22Rv1 (cell line): ENCODE data around the gene CAMTA2.

ENCODE experiments used
- ZFX ChIP-seq: fragments of 450-650 bp; IDR thresholded peaks from 2 replicates; pipeline ENCODE4 v1.6.1; 2017; ENCODE audit warnings: antibody characterized with exemption, borderline replicate concordance
- TF ChIP-seq, protein P1 (sequence below): fragments of 450-650 bp; IDR thresholded peaks from 2 replicates; pipeline ENCODE4 v1.5.1; 2017; ENCODE audit warnings: mild to moderate bottlenecking

DNA sequence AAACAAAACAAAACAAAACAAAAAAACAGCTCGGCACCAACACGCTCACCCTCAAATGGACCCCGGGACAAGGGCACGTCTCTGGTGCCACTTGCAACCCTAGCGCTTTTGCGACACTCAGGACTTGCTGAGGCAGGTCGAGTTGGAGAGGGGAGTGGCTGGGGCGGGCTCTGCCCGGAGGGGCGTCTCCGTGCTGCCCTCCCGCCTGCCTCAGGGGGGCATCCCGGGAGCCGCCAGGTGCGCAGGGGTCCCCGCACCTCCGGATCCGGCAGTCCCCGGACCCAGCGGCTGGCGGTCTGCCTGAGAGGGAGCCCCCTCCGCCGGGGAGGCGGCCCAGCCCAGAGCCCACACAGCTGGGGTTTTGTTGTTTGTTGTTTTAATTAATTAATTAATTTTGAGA, 47.8 kb upstream of the CAMTA2 start, which contains the start of gene SLC52A1:
- TF ChIP-seq, protein P1, sequence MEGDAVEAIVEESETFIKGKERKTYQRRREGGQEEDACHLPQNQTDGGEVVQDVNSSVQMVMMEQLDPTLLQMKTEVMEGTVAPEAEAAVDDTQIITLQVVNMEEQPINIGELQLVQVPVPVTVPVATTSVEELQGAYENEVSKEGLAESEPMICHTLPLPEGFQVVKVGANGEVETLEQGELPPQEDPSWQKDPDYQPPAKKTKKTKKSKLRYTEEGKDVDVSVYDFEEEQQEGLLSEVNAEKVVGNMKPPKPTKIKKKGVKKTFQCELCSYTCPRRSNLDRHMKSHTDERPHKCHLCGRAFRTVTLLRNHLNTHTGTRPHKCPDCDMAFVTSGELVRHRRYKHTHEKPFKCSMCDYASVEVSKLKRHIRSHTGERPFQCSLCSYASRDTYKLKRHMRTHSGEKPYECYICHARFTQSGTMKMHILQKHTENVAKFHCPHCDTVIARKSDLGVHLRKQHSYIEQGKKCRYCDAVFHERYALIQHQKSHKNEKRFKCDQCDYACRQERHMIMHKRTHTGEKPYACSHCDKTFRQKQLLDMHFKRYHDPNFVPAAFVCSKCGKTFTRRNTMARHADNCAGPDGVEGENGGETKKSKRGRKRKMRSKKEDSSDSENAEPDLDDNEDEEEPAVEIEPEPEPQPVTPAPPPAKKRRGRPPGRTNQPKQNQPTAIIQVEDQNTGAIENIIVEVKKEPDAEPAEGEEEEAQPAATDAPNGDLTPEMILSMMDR = no peak
- TF ChIP-seq ZFX = no peak
